GM21528 (cell line): Measurements from ENCODE around the gene CASP3.

ENCODE experiments used
- ATAC-seq: cut with Tn5 transposase; IDR thresholded peaks from one replicate; pipeline ENCODE4 v1.9.1; 2021; ENCODE audit warnings: mild to moderate bottlenecking, moderate library complexity; ENCODE audit not compliant: unreplicated experiment, low FRiP score

CASP3 gene

GRCh38 chr4:184649026-184649970 is at the start of gene CASP3, which contains the start of gene PRIMPOL:
Gene CASP3, minus strand, starts transcription at chr4:184649447. Its CDS starts 10,994 bp downstream, at chr4:184638453.
Gene PRIMPOL, plus strand, starts transcription at chr4:184649738. Its CDS starts 7,403 bp downstream, at chr4:184657141.
- ATAC-seq, result peak; percentile 85

GRCh38 chr4:184697956-184698355 is 48.7 kb upstream of the CASP3 start:
- no peak for ATAC-seq

- ATAC-seq, result no peak
These were observed 46.1 kb upstream of the CASP3 start for GRCh38 chr4:184695178-184695896.

DNA sequence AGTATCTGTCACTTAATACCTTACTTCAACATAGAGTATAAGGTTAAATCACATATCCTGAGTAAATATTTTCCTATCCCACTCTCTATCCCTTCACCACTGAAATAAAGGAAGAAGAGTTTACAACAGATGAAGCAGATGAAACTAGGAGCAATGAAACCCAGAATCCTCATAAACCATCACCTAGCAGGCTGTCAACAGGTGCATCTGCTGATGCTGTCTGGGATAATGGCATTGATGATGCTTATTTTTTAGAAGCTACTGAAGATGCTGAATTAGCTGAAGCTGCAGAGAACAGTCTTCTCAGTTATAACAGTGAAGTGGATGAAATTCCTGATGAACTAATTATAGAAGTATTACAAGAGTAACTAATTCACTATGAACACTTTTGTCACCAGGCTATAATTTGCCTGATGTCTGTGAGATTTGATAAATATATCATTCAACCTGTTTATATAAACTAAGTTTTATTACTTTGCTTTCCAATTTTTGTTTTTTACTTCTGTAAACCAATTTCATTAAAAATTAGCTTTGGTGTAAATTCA is 45.2 kb upstream of the CASP3 start:
- ATAC-seq, result no peak

GRCh38 chr4:184693056-184693455 is 43.8 kb upstream of the CASP3 start:
- no peak for ATAC-seq

GRCh38 chr4:184689681-184690080 is 40.4 kb upstream of the CASP3 start:
- no peak for ATAC-seq

DNA sequence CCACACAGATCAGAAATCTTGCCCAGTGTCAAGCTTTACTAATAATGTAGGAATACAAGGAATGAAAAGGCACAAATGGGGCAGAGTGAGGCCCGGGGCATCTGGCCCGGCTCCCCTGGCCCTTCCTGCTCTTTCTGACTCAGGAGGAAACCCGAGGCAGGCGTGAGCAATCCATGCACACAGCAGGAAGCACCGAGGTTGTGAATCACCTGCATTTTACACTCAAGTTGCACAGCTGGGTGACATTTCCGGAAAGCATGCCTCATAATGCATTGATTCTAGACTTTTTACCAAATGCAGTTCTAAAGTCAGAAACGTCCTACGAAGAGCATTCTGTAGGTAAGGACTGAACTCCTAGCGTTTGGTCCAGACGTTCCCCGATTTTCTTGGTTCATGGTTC is 39.2 kb upstream of the CASP3 start:
- ATAC-seq, result no peak

DNA sequence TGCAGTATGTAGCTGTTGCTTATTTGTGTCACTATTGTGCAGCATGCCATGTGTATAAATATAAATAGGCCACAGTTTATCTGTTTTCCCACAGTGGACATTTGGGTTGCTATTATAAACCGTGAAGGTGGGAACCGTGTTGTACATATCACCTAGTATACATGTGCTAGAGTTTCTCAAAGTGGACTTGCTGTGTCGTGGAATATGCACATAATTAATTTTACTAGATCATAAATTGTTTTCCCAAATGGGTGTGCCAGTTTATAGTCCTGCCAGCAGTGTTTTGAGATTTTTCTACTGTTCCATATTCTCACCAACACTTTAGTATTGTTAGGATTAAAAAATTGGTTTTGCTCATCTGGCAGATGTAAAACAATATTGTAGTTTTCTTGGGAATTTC is 38.8 kb upstream of the CASP3 start:
- ATAC-seq, result no peak

GRCh38 chr4:184684491-184685189 is 35.4 kb upstream of the CASP3 start:
- ATAC-seq, result no peak

GRCh38 chr4:184681916-184682315 is 32.7 kb upstream of the CASP3 start:
- ATAC-seq, result no peak

DNA sequence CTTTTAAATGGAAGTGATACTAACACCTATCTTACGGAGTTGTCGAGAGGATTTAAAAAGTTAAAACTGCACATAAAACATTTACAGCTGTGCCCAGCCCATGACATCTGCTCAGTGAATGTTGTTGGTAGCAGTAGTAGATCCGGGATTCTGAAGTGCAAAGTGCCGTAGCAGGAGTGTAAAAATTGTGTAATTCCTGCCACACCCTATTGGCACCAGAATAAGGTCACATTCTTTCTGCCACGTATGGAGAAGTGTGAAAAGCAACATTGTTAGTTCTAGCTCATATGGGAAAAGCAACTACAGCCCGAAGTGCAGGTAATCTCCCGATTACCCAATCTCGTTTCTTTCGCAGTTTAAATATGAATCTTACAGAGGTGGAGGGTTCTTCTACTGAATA is 31.5 kb upstream of the CASP3 start:
- no peak for ATAC-seq

DNA sequence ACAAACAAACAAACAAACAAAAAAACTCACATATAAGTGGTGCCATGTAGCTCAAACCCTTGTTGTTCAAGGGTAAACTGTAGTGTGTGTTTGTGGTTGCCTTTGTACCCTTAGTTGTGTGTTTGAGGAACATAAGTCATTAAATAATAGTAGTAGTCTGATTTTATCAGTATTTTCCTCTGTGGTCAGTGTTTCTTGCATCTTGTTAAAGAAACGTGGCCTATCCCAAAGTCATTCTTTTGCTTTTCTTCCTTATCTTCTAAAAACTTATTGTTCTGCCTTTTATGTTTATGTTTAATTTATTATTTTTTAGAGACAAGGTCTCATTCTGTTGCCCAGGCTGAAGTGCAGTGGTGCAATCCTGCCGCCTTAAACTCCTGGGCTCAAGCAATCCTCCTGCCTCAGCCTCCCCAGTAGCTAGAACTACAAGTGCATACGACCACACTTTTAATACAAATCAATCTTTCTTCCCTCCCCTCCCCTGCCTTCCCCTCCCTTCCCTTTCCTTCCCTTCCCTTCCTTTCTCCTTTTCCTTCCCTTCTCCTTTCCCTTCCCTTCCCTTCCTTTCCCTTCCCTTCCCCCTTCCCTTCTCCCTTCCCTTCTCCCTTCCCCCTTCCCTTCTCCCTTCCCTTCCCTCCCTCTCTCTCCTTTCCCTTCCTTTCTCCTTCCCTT is 26.7 kb upstream of the CASP3 start:
- ATAC-seq, result no peak

DNA sequence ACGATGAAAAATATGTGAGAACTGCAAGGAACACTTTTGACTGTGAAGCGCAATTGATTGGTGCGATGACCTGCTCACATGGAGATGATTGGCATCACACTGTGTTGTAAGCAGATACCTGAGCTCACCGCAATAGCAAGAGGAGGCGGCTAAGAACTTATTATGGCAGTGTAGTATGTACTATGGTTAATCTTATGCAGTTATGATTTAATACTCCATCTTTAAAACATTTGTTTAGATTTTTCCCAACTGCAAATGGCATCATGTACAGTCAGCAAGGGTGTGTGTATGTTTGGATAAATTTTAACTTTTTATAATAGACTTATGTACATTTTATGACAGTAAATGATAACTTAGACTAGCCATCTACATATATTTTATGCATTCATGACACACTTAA is 25.8 kb upstream of the CASP3 start:
- ATAC-seq, result no peak

DNA sequence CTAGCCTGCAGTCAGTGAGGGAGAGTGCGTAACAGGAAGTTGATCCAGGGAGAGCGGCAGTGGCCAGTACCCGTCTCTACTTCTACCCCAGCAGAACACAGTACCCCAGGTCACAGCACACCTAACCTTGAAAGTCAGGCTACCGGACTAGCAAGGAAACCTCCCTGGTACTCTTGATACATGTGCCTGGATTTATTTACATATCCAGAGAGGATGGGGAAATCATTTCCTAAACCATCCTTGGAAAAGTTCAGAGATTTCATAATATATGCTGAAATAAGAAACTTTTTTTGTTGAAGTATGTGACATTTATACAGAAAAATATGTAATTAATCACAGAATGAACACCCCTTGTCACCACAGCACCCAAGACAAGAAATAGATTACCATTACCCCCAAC is 24.8 kb upstream of the CASP3 start:
- no peak for ATAC-seq

DNA sequence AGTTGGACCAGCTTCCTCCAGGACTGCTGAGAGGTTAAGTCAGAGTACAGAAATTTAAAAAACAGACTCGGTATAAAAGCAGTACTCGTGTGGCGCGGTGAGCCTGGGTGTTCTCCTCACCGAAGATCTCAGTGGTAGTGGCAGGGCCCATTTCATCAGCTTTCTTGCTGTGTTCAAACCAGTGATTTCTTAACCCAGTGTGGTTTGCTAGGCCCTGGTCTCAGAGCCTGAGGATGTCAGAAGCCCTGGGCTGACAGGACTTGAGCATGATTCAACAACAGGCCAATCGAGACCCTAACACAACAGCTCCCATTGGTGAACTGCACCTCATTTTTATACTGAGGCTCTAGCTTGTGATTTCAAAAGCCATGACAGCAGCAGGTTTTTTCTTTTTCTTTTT is 23.5 kb upstream of the CASP3 start:
- ATAC-seq, result no peak

DNA sequence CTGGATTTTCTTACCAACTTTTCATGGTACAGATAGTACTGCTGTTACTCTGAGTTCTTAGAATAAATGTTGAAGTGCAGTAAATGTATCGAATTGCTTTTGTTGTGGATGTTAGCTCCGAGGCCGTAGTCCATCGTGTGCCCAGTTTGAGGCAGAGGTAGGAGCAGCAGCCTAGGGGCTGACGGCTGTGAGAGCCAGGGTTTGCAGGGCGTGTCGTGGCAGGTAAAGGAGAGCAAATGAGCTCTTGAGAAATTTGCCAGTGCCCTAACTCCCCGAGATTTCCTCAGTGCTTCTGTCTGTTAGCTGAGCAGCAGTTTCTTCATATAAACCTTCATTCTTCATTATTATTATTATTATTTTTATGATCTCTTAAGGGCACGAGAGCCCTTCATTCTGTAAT is 21.9 kb upstream of the CASP3 start:
- ATAC-seq, result no peak

DNA sequence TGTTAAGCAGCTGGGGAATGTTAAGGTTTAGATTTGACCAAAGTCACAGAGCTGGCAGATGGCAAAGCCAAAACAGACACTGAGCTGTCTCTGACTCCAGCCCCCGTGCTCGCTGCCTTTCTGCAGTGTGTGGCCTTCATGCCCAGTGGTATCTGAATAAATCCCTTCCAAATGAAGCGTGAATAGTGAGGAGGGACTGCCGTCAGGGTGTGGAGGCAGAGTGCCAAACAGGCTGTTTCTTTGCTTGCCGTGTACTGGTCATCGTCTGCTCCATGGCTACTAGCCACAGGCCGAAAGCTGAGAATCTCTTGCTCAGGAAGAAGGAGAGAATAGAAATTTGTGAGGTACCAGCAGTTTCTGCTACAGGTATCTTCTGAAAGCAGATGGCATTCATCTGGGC is 20.0 kb upstream of the CASP3 start:
- no peak for ATAC-seq

GRCh38 chr4:184668511-184669114 is 19.4 kb upstream of the CASP3 start:
- no peak for ATAC-seq

- no peak for ATAC-seq
These were observed 18.8 kb upstream of the CASP3 start for GRCh38 chr4:184668096-184668495.

GRCh38 chr4:184666670-184667069 is 17.4 kb upstream of the CASP3 start:
- no peak for ATAC-seq
